ENCODE measurements around the gene SMG9.

DNA sequence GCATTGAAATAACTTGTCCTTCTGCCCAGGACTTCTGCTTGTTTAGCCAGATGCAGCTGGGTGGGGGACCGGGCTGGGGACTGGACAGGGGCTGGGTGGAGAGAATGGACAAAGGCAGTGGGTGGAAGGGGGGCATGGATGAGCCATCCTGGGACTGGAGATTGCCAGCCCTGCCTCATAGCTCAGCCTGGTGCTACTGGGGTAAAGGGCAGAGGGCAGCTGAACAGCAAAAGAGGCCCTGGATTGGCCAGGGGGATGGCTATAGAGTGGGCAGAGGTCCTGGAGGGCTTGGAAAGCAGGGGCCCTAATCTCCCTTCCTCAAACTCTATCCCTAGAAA is 67.1 kb downstream of the SMG9 start:
- TF ChIP-seq, protein P1, sequence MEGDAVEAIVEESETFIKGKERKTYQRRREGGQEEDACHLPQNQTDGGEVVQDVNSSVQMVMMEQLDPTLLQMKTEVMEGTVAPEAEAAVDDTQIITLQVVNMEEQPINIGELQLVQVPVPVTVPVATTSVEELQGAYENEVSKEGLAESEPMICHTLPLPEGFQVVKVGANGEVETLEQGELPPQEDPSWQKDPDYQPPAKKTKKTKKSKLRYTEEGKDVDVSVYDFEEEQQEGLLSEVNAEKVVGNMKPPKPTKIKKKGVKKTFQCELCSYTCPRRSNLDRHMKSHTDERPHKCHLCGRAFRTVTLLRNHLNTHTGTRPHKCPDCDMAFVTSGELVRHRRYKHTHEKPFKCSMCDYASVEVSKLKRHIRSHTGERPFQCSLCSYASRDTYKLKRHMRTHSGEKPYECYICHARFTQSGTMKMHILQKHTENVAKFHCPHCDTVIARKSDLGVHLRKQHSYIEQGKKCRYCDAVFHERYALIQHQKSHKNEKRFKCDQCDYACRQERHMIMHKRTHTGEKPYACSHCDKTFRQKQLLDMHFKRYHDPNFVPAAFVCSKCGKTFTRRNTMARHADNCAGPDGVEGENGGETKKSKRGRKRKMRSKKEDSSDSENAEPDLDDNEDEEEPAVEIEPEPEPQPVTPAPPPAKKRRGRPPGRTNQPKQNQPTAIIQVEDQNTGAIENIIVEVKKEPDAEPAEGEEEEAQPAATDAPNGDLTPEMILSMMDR (IDR thresholded peaks at IDR 0.05), result no peak
- no peak for TF ChIP-seq POLR2A (IDR thresholded peaks at IDR 0.05)

Measured in right lobe of liver (tissue), 4 donors.